K562 (cell line): ENCODE results near the gene ATF7IP. TPM values are rescaled to one million over a fixed set of nuclear protein-coding genes. Genes with fewer than 3 reads are reported as not detected.

Experiments
- CREM ChIP-seq: IDR thresholded peaks from 2 replicates; pipeline ENCODE4 v1.6.1; 2014; ENCODE audit warnings: antibody characterized with exemption, low read depth
- DPF2 ChIP-seq: fragments of 450-650 bp; IDR thresholded peaks from 2 replicates; pipeline ENCODE4 v1.6.1; 2016
- EHMT2 ChIP-seq: fragments of 450-650 bp; IDR thresholded peaks from 2 replicates; pipeline ENCODE4 v1.6.1; 2018; ENCODE audit warnings: antibody characterized with exemption
- GATAD2A ChIP-seq: fragments of 450-650 bp; IDR thresholded peaks from 2 replicates; pipeline ENCODE4 v1.6.1; 2017
- LARP7 ChIP-seq: fragments of 450-650 bp; IDR thresholded peaks from 2 replicates; pipeline ENCODE4 v1.6.1; 2016
- MCM2 ChIP-seq: fragments of 450-650 bp; IDR thresholded peaks from 2 replicates; pipeline ENCODE4 v1.6.1; 2017; ENCODE audit warnings: low read depth, mild to moderate bottlenecking
- NELFE ChIP-seq: IDR thresholded peaks from 2 replicates; pipeline ENCODE4 v1.6.1; 2011; ENCODE audit warnings: mild to moderate bottlenecking; ENCODE audit not compliant: insufficient read depth, insufficient read length
- POLR2H ChIP-seq: IDR thresholded peaks from 2 replicates; pipeline ENCODE4 v1.6.1; 2016; ENCODE audit warnings: missing genetic modification characterization, low read depth, mild to moderate bottlenecking, control low read depth, missing compliant biosample characterization, moderate library complexity
- RBBP5 ChIP-seq: fragments of 200-600 bp; sonication (generic); IDR thresholded peaks from 2 replicates; pipeline ENCODE4 v1.6.1; 2012; ENCODE audit warnings: borderline replicate concordance, mild to moderate bottlenecking, low read length, control low read depth, inconsistent platforms; ENCODE audit not compliant: insufficient read depth, poor library complexity, severe bottlenecking
- SAFB2 ChIP-seq: fragments of 200-400 bp; formaldehyde crosslinking; IDR thresholded peaks from 2 replicates; pipeline ENCODE4 v1.6.1; 2018; ENCODE audit warnings: borderline replicate concordance, low read length, low read depth, moderate library complexity; ENCODE audit not compliant: severe bottlenecking
- SMAD2 ChIP-seq: fragments of 150-350 bp; IDR thresholded peaks from 2 replicates; pipeline ENCODE4 v1.6.1; 2014; ENCODE audit warnings: low read depth, mild to moderate bottlenecking, low read length
- SREBF1 ChIP-seq: fragments of 150-350 bp; IDR thresholded peaks from 2 replicates; pipeline ENCODE4 v1.6.1; 2014; ENCODE audit warnings: antibody characterized with exemption, low read depth, low read length, borderline replicate concordance
- TCF7L2 ChIP-seq: fragments of 150-350 bp; IDR thresholded peaks from 2 replicates; pipeline ENCODE4 v1.6.1; 2016; ENCODE audit warnings: low read depth, mild to moderate bottlenecking, low read length, moderate library complexity
- U2AF2 ChIP-seq: fragments of 200-400 bp; formaldehyde crosslinking; optimal IDR thresholded peaks from 2 replicates; pipeline ENCODE3; 2017; ENCODE audit warnings: low read depth, mild to moderate bottlenecking, low read length
- ZKSCAN1 ChIP-seq: fragments of 150-350 bp; IDR thresholded peaks from 2 replicates; pipeline ENCODE4 v1.6.1; 2016; ENCODE audit warnings: low read depth, low read length
- ZNF165 ChIP-seq: fragments of 250-450 bp; sonication (Bioruptor Pico); IDR thresholded peaks from 2 replicates; pipeline ENCODE4 v1.4.0; 2020; ENCODE audit warnings: borderline replicate concordance
- ZNF175 ChIP-seq: fragments of 200-800 bp; sonication (Bioruptor generic); IDR thresholded peaks from 2 replicates; pipeline ENCODE4 v1.6.1; 2016; ENCODE audit warnings: low read depth, mild to moderate bottlenecking, missing genetic modification characterization, missing compliant biosample characterization
- ZNF717 ChIP-seq: fragments of 250-450 bp; sonication (Bioruptor Pico); IDR thresholded peaks from 2 replicates; pipeline ENCODE4 v1.5.0; 2021
- polyA plus RNA-seq, 8 experiments: library from polyadenylated mRNA; depleted of rRNA in 4 of 8; stranded (reverse) in 5 of 8; unstranded in 3 of 8; fragments of >200 nt; fragmentation: Nextera tagmentation in 2 of 8; fragmentation: Illumina TruSeq in 1 of 8; extraction: Ambion mirVana in 2 of 8; extraction: Trizol in 1 of 8; gene quantifications; 2 replicates each; pipeline versions ENCODE4 v1.2.1 to v1.2.3, GENCODE V29; 2011 to 2014; ENCODE audit warnings: inconsistent platforms in 1 of 8, missing spikeins in 1 of 8
- total RNA-seq, 7 experiments: library from RNA; depleted of rRNA in 6 of 7; stranded (reverse); fragments of >200 nt in 6 of 7; fragmentation: Illumina TruSeq in 2 of 7; extraction: Trizol in 2 of 7; gene quantifications; 2 replicates each; pipeline versions ENCODE4 v1.2.1 to v1.2.3, GENCODE V29; 2011 to 2021; ENCODE audit warnings: low replicate concordance in 1 of 7
- TF ChIP-seq, protein P1 (sequence below): fragments of 200-400 bp; formaldehyde crosslinking; IDR thresholded peaks from 2 replicates; pipeline ENCODE4 v1.6.1; 2017; ENCODE audit warnings: mild to moderate bottlenecking, low read depth, low read length, moderate library complexity
- TF ChIP-seq, protein P2 (sequence below), 2 experiments: fragments of 450-650 bp; IDR thresholded peaks; 2 replicates each; pipeline ENCODE4 v1.6.1; 2016
- TF ChIP-seq, protein P3 (sequence below): fragments of 200-800 bp; sonication (Bioruptor generic); IDR thresholded peaks from 2 replicates; pipeline ENCODE4 v1.6.1; 2017; ENCODE audit warnings: missing genetic modification characterization, missing compliant biosample characterization
- TF ChIP-seq, protein P4 (sequence below): fragments of 250-450 bp; sonication (Bioruptor Pico); IDR thresholded peaks from 2 replicates; pipeline ENCODE4 v1.8.0; 2022; ENCODE audit warnings: moderate library complexity, mild to moderate bottlenecking, inconsistent platforms
- TF ChIP-seq, protein P5 (sequence below), 3 experiments: fragments of 200-800 bp in 1 of 3; sonication (Bioruptor generic) in 1 of 3; sonication (generic) in 1 of 3; formaldehyde crosslinking in 1 of 3; IDR thresholded peaks; 2 replicates each; pipeline versions ENCODE4 v1.6.1 to v1.8.0; 2016 to 2022; ENCODE audit warnings: mild to moderate bottlenecking in 2 of 3, missing compliant biosample characterization in 2 of 3, missing genetic modification characterization in 2 of 3, missing genetic modification reagents in 1 of 3

Gene ATF7IP
- total and polyA plus RNA-seq, 9 of the 15 experiments (the other 6 are each of a cell fraction or from before 2014, with no cell fraction given), result 2.8 to 27.1 (median 11.0) TPM

DNA sequence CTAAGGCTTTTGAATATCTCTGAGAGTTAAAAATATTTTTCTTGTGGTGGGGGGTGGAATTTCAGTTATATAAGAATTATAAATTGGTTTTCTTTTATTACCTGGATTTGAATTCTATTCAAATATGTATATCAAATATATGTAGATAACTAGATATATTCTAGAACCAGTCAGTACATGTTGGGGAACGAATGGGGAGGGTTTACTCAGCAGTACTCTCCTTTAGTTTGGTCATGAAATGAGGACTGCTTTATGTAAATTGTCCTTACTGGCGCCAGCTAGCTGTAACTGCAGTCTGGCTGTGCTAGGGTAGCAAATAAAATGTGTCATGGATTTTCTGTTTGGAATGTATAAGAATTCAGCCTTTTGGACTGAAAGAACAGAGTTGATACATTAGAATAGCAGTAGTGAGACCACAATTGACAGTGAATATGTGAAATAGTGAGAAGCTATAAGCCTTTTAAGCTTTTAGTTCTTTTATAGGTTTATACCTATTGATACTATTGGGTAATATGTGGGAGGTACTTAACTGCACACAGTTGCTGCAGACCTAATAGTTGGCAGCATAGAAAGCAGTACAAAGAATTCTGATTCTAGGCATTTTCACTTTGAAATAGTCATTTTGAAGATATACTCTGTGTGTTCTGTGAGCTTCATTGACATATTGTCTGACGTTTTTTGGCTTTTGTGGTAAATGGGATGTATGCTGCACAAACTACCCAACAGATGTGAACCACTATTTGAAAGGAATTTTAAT lies 29.0 kb downstream of the ATF7IP start (continued):
- TF ChIP-seq, protein P1, sequence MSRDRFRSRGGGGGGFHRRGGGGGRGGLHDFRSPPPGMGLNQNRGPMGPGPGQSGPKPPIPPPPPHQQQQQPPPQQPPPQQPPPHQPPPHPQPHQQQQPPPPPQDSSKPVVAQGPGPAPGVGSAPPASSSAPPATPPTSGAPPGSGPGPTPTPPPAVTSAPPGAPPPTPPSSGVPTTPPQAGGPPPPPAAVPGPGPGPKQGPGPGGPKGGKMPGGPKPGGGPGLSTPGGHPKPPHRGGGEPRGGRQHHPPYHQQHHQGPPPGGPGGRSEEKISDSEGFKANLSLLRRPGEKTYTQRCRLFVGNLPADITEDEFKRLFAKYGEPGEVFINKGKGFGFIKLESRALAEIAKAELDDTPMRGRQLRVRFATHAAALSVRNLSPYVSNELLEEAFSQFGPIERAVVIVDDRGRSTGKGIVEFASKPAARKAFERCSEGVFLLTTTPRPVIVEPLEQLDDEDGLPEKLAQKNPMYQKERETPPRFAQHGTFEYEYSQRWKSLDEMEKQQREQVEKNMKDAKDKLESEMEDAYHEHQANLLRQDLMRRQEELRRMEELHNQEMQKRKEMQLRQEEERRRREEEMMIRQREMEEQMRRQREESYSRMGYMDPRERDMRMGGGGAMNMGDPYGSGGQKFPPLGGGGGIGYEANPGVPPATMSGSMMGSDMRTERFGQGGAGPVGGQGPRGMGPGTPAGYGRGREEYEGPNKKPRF, result no peak
- no peak for TF ChIP-seq MCM2
- no peak for TF ChIP-seq LARP7
- no peak for TF ChIP-seq TCF7L2
- TF ChIP-seq CREM, result no peak
- TF ChIP-seq EHMT2, result no peak
- TF ChIP-seq ZNF717 (CRISPR knock-in tag), result no peak
- TF ChIP-seq ZNF175 (CRISPR knock-in tag), result 0 out of 2 replicates have a peak, but pooled peaks have one; percentile 18
- TF ChIP-seq SMAD2, result no peak
- no peak for TF ChIP-seq SAFB2
- no peak for TF ChIP-seq ZNF165
- TF ChIP-seq U2AF2, result no peak
- TF ChIP-seq RBBP5, result no peak
- TF ChIP-seq, protein P2, sequence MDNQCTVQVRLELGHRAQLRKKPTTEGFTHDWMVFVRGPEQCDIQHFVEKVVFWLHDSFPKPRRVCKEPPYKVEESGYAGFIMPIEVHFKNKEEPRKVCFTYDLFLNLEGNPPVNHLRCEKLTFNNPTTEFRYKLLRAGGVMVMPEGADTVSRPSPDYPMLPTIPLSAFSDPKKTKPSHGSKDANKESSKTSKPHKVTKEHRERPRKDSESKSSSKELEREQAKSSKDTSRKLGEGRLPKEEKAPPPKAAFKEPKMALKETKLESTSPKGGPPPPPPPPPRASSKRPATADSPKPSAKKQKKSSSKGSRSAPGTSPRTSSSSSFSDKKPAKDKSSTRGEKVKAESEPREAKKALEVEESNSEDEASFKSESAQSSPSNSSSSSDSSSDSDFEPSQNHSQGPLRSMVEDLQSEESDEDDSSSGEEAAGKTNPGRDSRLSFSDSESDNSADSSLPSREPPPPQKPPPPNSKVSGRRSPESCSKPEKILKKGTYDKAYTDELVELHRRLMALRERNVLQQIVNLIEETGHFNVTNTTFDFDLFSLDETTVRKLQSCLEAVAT (IDR thresholded peaks at IDR 0.05), result no peak
- TF ChIP-seq NELFE, result no peak
- TF ChIP-seq, protein P3, sequence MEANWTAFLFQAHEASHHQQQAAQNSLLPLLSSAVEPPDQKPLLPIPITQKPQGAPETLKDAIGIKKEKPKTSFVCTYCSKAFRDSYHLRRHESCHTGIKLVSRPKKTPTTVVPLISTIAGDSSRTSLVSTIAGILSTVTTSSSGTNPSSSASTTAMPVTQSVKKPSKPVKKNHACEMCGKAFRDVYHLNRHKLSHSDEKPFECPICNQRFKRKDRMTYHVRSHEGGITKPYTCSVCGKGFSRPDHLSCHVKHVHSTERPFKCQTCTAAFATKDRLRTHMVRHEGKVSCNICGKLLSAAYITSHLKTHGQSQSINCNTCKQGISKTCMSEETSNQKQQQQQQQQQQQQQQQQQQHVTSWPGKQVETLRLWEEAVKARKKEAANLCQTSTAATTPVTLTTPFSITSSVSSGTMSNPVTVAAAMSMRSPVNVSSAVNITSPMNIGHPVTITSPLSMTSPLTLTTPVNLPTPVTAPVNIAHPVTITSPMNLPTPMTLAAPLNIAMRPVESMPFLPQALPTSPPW, result peak; percentile 38
- TF ChIP-seq POLR2H, result peak; percentile 68
- TF ChIP-seq GATAD2A, result no peak
- TF ChIP-seq, protein P4, sequence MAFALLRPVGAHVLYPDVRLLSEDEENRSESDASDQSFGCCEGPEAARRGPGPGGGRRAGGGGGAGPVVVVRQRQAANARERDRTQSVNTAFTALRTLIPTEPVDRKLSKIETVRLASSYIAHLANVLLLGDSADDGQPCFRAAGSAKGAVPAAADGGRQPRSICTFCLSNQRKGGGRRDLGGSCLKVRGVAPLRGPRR, result no peak
- TF ChIP-seq DPF2, result no peak
- TF ChIP-seq SREBF1, result no peak
- TF ChIP-seq, protein P5, sequence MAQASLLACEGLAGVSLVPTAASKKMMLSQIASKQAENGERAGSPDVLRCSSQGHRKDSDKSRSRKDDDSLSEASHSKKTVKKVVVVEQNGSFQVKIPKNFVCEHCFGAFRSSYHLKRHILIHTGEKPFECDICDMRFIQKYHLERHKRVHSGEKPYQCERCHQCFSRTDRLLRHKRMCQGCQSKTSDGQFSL (CRISPR knock-in tag; IDR thresholded peaks at IDR 0.05), result no peak
- TF ChIP-seq, protein P5 (tag; IDR thresholded peaks at IDR 0.05), result no peak
- no peak for TF ChIP-seq ZKSCAN1
